ENCODE results near the gene CRADD. TPM values are rescaled to one million over a fixed set of nuclear protein-coding genes. Genes with fewer than 3 reads are reported as not detected.
A peak's percentile ranks its signal among the peaks of the same experiment; 100 is the strongest.

The CRADD gene
- total RNA-seq, 6 experiments from 2014 or later = 17.2 to 65.3 (median 30.8) TPM

GRCh38 chr12:93802293-93802692, 125.1 kb downstream of the CRADD start:
- Histone ChIP-seq H3K27ac (no peak overlapping the region), H3K27me3 (no peaks in the 10 kb centered on the region), H3K36me3 (no peaks in the 10 kb centered on the region), H3K9me3 (no peaks in the 10 kb centered on the region), H3K4me1 (peaks cover 0 to 9% (median 2%) of the 10 kb centered on the region in 4 donors), H3K4me3 (no peak overlapping the region)
- ATAC-seq (peak in 1 of 4 donors; percentile 34), DNase-seq (no peak)
- TF ChIP-seq CTCF (IDR thresholded peaks at IDR 0.05) (no peak), POLR2A (IDR thresholded peaks at IDR 0.05) (no peak)
- intact Hi-C loops (cut with DNase I) = no loop called here
- 87% methylated on average over 1 of the region's 2 CpGs for WGBS (ENCODE audit: insufficient coverage, low coverage, low lambda C conversion rate, missing lambda C conversion rate)

- H3K4me1 ChIP-seq = peaks cover 0 to 9% (median 2%) of the 10 kb centered on the region in 4 donors
- WGBS (ENCODE audit: insufficient coverage, low coverage, low lambda C conversion rate, missing lambda C conversion rate) = 63% methylated on average over 2 of the region's 2 CpGs
- H3K9me3 ChIP-seq = no peaks in the 10 kb centered on the region
- DNase-seq (no peak), ATAC-seq (peak; percentile 33 to 73 (median 72))
- intact Hi-C loops (cut with DNase I) = no loop called here
- no peak overlapping the region for H3K27ac ChIP-seq
- TF ChIP-seq POLR2A (IDR thresholded peaks at IDR 0.05) (no peak), CTCF (IDR thresholded peaks at IDR 0.05) (peak in 2 of 4 donors; percentile 9 to 33)
- H3K36me3 ChIP-seq = no peaks in the 10 kb centered on the region
- H3K4me3 ChIP-seq = no peak overlapping the region
- no peaks in the 10 kb centered on the region for H3K27me3 ChIP-seq
Observed at GRCh38 chr12:93802698-93803423, 125.7 kb downstream of the CRADD start.

- no peaks in the 10 kb centered on the region for H3K36me3 ChIP-seq
- no peak overlapping the region for H3K27ac ChIP-seq
- WGBS (ENCODE audit: insufficient coverage, low coverage, low lambda C conversion rate, missing lambda C conversion rate) = 63% methylated on average over 4 of the region's 4 CpGs
- intact Hi-C loops (cut with DNase I) = no loop called here
- no peaks in the 10 kb centered on the region for H3K9me3 ChIP-seq
- DNase-seq (no peak), ATAC-seq (peak in 2 of 4 donors; percentile 20 to 50)
- no peak for TF ChIP-seq POLR2A (IDR thresholded peaks at IDR 0.05)
- TF ChIP-seq CTCF (IDR thresholded peaks at IDR 0.05) = no peak
- peaks cover 0 to 6% (median under 1%) of the 10 kb centered on the region in 4 donors for H3K4me1 ChIP-seq
- no peaks in the 10 kb centered on the region for H3K27me3 ChIP-seq
- H3K4me3 ChIP-seq = no peak overlapping the region
Observed at GRCh38 chr12:93803424-93803807, 126.2 kb downstream of the CRADD start.

- no peak for TF ChIP-seq CTCF (IDR thresholded peaks at IDR 0.05)
- no peak for TF ChIP-seq POLR2A (IDR thresholded peaks at IDR 0.05)
- 75% methylated on average over 5 of the region's 5 CpGs for WGBS (ENCODE audit: insufficient coverage, low coverage, low lambda C conversion rate, missing lambda C conversion rate)
- no peak overlapping the region for H3K27ac ChIP-seq
- H3K4me1 ChIP-seq = no peaks in the 10 kb centered on the region
- H3K27me3 ChIP-seq = no peaks in the 10 kb centered on the region
- no peak overlapping the region for H3K4me3 ChIP-seq
- DNase-seq (no peak), ATAC-seq (peak in 1 of 4 donors; percentile 18)
- intact Hi-C loops (cut with DNase I) = no loop called here
- no peaks in the 10 kb centered on the region for H3K36me3 ChIP-seq
- no peaks in the 10 kb centered on the region for H3K9me3 ChIP-seq
Observed at GRCh38 chr12:93804392-93805179, 127.4 kb downstream of the CRADD start.
